IMR-90 (cell line): ENCODE measurements around the gene RASGEF1C. TPM values are rescaled to one million over a fixed set of nuclear protein-coding genes. Genes with fewer than 3 reads are reported as not detected.

ENCODE experiments used
- ATAC-seq: fragments of 200-7000 bp; cut with Tn5 transposase; 2 replicates; pipeline ENCODE4 v1.9.1; 2020; ENCODE audit warnings: low read depth, mild to moderate bottlenecking, moderate library complexity
- BruUV-seq: library from RNA; stranded (reverse); fragments of 400-500 nt; replicated peaks from 2 replicates; lab custom pipeline; 2021; lab: Mats Ljungman, UMichigan
- CTCF ChIA-PET: fragments of 300-600 bp; formaldehyde crosslinking; extraction: SDS; loops from one replicate; lab custom pipeline; 2021; ENCODE audit warnings: antibody characterized with exemption; lab: Yijun Ruan, JAX
- POLR2A ChIA-PET: fragments of 300-600 bp; sonication (Branson Sonifier 250); formaldehyde crosslinking; loops from one replicate; lab custom pipeline; 2022; ENCODE audit warnings: antibody characterized with exemption; ENCODE audit not compliant: unreplicated experiment; lab: Charles Lee
- DNase-seq: peaks from one replicate; pipeline ENCODE4 v3.0.0; 2013
- H2AFZ ChIP-seq: replicated peaks from 2 replicates; pipeline ENCODE3; 2013; ENCODE audit warnings: low read length, mild to moderate bottlenecking; ENCODE audit not compliant: poor library complexity
- H2AK5ac ChIP-seq: 2 replicates; pipeline ENCODE4 v1.6.1; 2013; ENCODE audit warnings: low read depth, low read length, inconsistent platforms
- H2AK9ac ChIP-seq: replicated peaks from 2 replicates; pipeline ENCODE3; 2013; ENCODE audit warnings: mild to moderate bottlenecking, low read depth, low read length, moderate library complexity; ENCODE audit not compliant: poor library complexity
- H2BK120ac ChIP-seq: 2 replicates; pipeline ENCODE4 v1.6.1; 2013; ENCODE audit warnings: low read depth, low read length, inconsistent platforms
- H2BK15ac ChIP-seq: 3 replicates; pipeline ENCODE4 v1.6.1; 2013; ENCODE audit warnings: low read depth, low read length, inconsistent platforms
- H2BK20ac ChIP-seq: 2 replicates; pipeline ENCODE4 v1.6.1; 2013; ENCODE audit warnings: low read depth, mild to moderate bottlenecking, inconsistent platforms, low read length, moderate library complexity
- H2BK5ac ChIP-seq: 2 replicates; pipeline ENCODE4 v1.6.1; 2013; ENCODE audit warnings: mild to moderate bottlenecking, low read depth, low read length, inconsistent platforms; ENCODE audit not compliant: poor library complexity, severe bottlenecking
- H3K14ac ChIP-seq: replicated peaks from 2 replicates; pipeline ENCODE4 v1.6.1; 2013; ENCODE audit warnings: low read depth, low read length, inconsistent platforms
- H3K18ac ChIP-seq: 2 replicates; pipeline ENCODE4 v1.6.1; 2013; ENCODE audit warnings: low read depth, low read length, control low read depth
- H3K23ac ChIP-seq: 2 replicates; pipeline ENCODE4 v1.6.1; 2013; ENCODE audit warnings: low read depth, low read length, inconsistent platforms
- H3K27ac ChIP-seq: 2 replicates; pipeline ENCODE4 v1.5.1; 2013; ENCODE audit warnings: mild to moderate bottlenecking, control low read depth, low read length; ENCODE audit not compliant: insufficient read depth
- H3K27me3 ChIP-seq: 2 replicates; pipeline ENCODE4 v1.6.1; 2013; ENCODE audit warnings: low read length; ENCODE audit not compliant: control insufficient read depth, insufficient read depth
- H3K36me3 ChIP-seq: 2 replicates; pipeline ENCODE4 v1.6.1; 2013; ENCODE audit warnings: low read length, mixed read lengths; ENCODE audit not compliant: control insufficient read depth, insufficient read depth
- H3K4ac ChIP-seq: 2 replicates; pipeline ENCODE4 v1.6.1; 2013; ENCODE audit warnings: low read depth, low read length, inconsistent platforms
- H3K4me1 ChIP-seq: 2 replicates; pipeline ENCODE4 v1.6.1; 2013; ENCODE audit warnings: low read length, mixed read lengths; ENCODE audit not compliant: control insufficient read depth, insufficient read depth
- H3K4me2 ChIP-seq: 2 replicates; pipeline ENCODE4 v1.6.1; 2013; ENCODE audit warnings: low read depth, mild to moderate bottlenecking, control low read depth, low read length, moderate library complexity
- H3K4me3 ChIP-seq: 2 replicates; pipeline ENCODE4 v1.5.1; 2013; ENCODE audit warnings: low read depth, mild to moderate bottlenecking, control low read depth, low read length, moderate library complexity; ENCODE audit not compliant: insufficient read depth
- H3K56ac ChIP-seq: 2 replicates; pipeline ENCODE4 v1.6.1; 2013; ENCODE audit warnings: low read length, inconsistent platforms; ENCODE audit not compliant: insufficient read depth; ENCODE audit errors: extremely low read depth
- H3K79me1 ChIP-seq, 2 experiments: 2 replicates each; pipeline ENCODE4 v1.6.1; 2013; ENCODE audit warnings: low read length in 2 of 2, inconsistent platforms in 1 of 2, low read depth in 1 of 2
- H3K9ac ChIP-seq: 2 replicates; pipeline ENCODE4 v1.6.1; 2013; ENCODE audit warnings: low read depth, low read length, control low read depth
- H3K9me1 ChIP-seq: 2 replicates; pipeline ENCODE4 v1.6.1; 2013; ENCODE audit warnings: low read length, inconsistent platforms; ENCODE audit not compliant: insufficient read depth
- H3K9me3 ChIP-seq: 2 replicates; pipeline ENCODE4 v1.6.1; 2013; ENCODE audit warnings: low read length; ENCODE audit not compliant: control insufficient read depth, insufficient read depth
- H4K20me1 ChIP-seq: 2 replicates; pipeline ENCODE4 v1.6.1; 2013; ENCODE audit warnings: low read length, inconsistent platforms; ENCODE audit not compliant: insufficient read depth
- H4K5ac ChIP-seq: 2 replicates; pipeline ENCODE4 v1.6.1; 2013; ENCODE audit warnings: mild to moderate bottlenecking, low read depth, low read length, control low read depth
- H4K8ac ChIP-seq, 2 experiments: 2 replicates each; pipeline ENCODE4 v1.6.1; 2013; ENCODE audit warnings: low read depth in 2 of 2, low read length in 2 of 2, control low read depth in 1 of 2, inconsistent platforms in 1 of 2
- H4K91ac ChIP-seq: 2 replicates; pipeline ENCODE4 v1.6.1; 2013; ENCODE audit warnings: low read depth, low read length, inconsistent platforms; ENCODE audit not compliant: insufficient read depth
- BHLHE40 ChIP-seq: fragments of 150-350 bp; IDR thresholded peaks from 2 replicates; pipeline ENCODE4 v1.6.1; 2016; ENCODE audit warnings: mild to moderate bottlenecking, low read depth, low read length
- NFE2L2 ChIP-seq: fragments of 150-350 bp; IDR thresholded peaks from 2 replicates; pipeline ENCODE4 v1.6.1; 2016; ENCODE audit warnings: low read depth, mild to moderate bottlenecking, low read length
- RAD21 ChIP-seq: IDR thresholded peaks from 2 replicates; pipeline ENCODE4 v1.6.1; 2012; ENCODE audit warnings: low read length, improper control_type of control experiment
- RFX5 ChIP-seq: IDR thresholded peaks from 2 replicates; pipeline ENCODE4 v1.8.0; 2012; ENCODE audit warnings: low read depth, mild to moderate bottlenecking, low read length, moderate library complexity
- WGBS, 2 experiments: methylation state at CpG; one replicate each; pipeline versions ENCODE4 v1.1.5 to v1.1.7; 2013; ENCODE audit warnings: missing lambda C conversion rate in 2 of 2; ENCODE audit not compliant: insufficient read length in 1 of 2; ENCODE audit errors: extremely low coverage in 2 of 2; 5-methylcytosine and 5-hydroxymethylcytosine counted together
- dilution Hi-C: fragments of 300-500 bp; cut with HindIII; formaldehyde crosslinking; loops from one replicate; pipeline ENCODE4 v1.14.3; 2018; ENCODE audit warnings: low sequenced_read_pairs; ENCODE audit not compliant: unreplicated experiment
- in situ Hi-C: fragments of 300-500 bp; cut with MboI; formaldehyde crosslinking; loops from 3 replicates; pipeline ENCODE4 v1.14.3; 2019; ENCODE audit warnings: low sequenced_read_pairs, inconsistent platforms, mixed read lengths
- intact Hi-C: fragments of 100-400 bp; cut with micrococcal nuclease; formaldehyde crosslinking; loops from 2 replicates; pipeline ENCODE4 v1.10.0; 2022
- polyA plus RNA-seq, 3 experiments: library from polyadenylated mRNA; depleted of rRNA; stranded (reverse); fragments of >200 nt; gene quantifications; 2 replicates each; pipeline ENCODE4 v1.2.3, GENCODE V29; 2012; ENCODE audit warnings: low replicate concordance in 1 of 3
- total RNA-seq: library from RNA; depleted of rRNA; stranded (reverse); fragments of >200 nt; gene quantifications from 2 replicates; pipeline ENCODE4 v1.2.3, GENCODE V29; 2012

The RASGEF1C gene
- total and polyA plus RNA-seq, 2 of the 4 experiments (the other 2 are of a cell fraction) = not detected

- Histone ChIP-seq H3K56ac (no peak overlapping the region), H3K9ac (no peak overlapping the region), H3K4me1 (no peaks in the 10 kb centered on the region), H4K20me1 (no peaks in the 10 kb centered on the region), H3K9me1 (no peaks in the 10 kb centered on the region), H3K79me1 (no peaks in the 10 kb centered on the region), H2BK120ac (no peak overlapping the region), H4K5ac (no peak overlapping the region), H2BK5ac (no peak overlapping the region), H4K8ac (no peak overlapping the region), H3K27me3 (peaks cover 8% of the 10 kb centered on the region), H2BK15ac (no peak overlapping the region), H3K27ac (no peak overlapping the region), H3K36me3 (no peaks in the 10 kb centered on the region), H3K4me3 (no peak overlapping the region), H3K18ac (no peak overlapping the region), H4K91ac (no peak overlapping the region), H2AK9ac (no peak overlapping the region), H3K4me2 (no peak overlapping the region), H2AK5ac (no peak overlapping the region), H3K4ac (no peak overlapping the region), H2AFZ (no peak overlapping the region), H3K9me3 (no peaks in the 10 kb centered on the region), H2BK20ac (no peak overlapping the region), H3K14ac (no peak overlapping the region), H3K23ac (no peak overlapping the region)
- ATAC-seq = no peak
- CTCF ChIA-PET = no interaction called here
- dilution Hi-C loops = no loop called here
- BruUV-seq = no TSS peak
- in situ Hi-C loops = no loop called here
- TF ChIP-seq BHLHE40 = no peak
- TF ChIP-seq RFX5 = no peak
- TF ChIP-seq RAD21 = no peak
- TF ChIP-seq NFE2L2 = no peak
- no peak for DNase-seq
- intact Hi-C loops = no loop called here
- POLR2A ChIA-PET = no interaction called here
- WGBS, 2 experiments = no CpG with 5 or more reads among the region's 12 CpGs
These were observed 89.1 kb downstream of the RASGEF1C start for GRCh38 chr5:180119903-180120236.
